ENCODE results near the gene YES1. TPM values are rescaled to one million over a fixed set of nuclear protein-coding genes. Genes with fewer than 3 reads are reported as not detected.

The YES1 gene
- total and polyA plus RNA-seq, 4 donors, result 12.5 to 57.6 (median 21.9) TPM

DNA sequence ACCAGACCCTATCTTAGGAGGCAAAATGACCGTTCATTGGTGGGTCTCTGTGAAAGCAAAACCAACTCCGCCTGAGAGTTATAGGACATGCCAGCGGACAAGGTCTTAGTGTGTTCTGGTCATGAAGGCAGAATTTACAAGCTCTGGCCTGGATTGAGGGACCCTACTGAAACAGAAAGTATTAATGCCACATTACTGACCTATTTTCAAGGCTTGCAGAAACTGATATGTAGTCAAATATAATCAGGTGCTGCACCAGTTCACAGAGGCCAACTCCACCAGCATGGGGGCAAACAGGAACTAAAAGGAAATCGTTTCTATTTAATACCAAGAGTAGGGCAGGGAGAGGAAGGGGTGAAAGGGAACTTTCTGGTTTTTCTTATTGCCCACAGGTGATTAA lies 134.9 kb downstream of the YES1 start:
- no peak overlapping the region for H3K4me3 ChIP-seq (ENCODE audit: low read depth in 1 of 3, low read length in 3 of 3)
- no peak for DNase-seq (ENCODE audit: low spot score)
- H3K9ac ChIP-seq (ENCODE audit: low read depth in 1 of 2, low read length in 2 of 2), result no peak overlapping the region

More for the DNA sequence above, 134.9 kb downstream of the YES1 start:
- peaks cover 10 to 76% (median 51%) of the 10 kb centered on the region in 4 donors for H3K36me3 ChIP-seq (ENCODE audit: control insufficient read depth in 4 of 4, insufficient read depth in 3 of 4, low read depth in 1 of 4, low read length in 3 of 4)
- TF ChIP-seq GABPA (IDR thresholded peaks at IDR 0.05 in 1 of 2, conservative IDR thresholded peaks at IDR 0.05 in 1 of 2) (no peak), YY1 (IDR thresholded peaks at IDR 0.05) (no peak), TAF1 (conservative IDR thresholded peaks at IDR 0.05) (no peak), FOXA2 (IDR thresholded peaks at IDR 0.05) (no peak), HNF4A (conservative IDR thresholded peaks at IDR 0.05) (no peak), RAD21 (IDR thresholded peaks at IDR 0.05) (no peak), JUND (IDR thresholded peaks at IDR 0.05) (no peak), FOXA1 (IDR thresholded peaks at IDR 0.05) (no peak), HNF4G (IDR thresholded peaks at IDR 0.05) (no peak), SP1 (IDR thresholded peaks at IDR 0.05) (no peak), RXRA (IDR thresholded peaks at IDR 0.05) (no peak), NR2F2 (IDR thresholded peaks at IDR 0.05) (no peak), EGR1 (IDR thresholded peaks at IDR 0.05; ENCODE audit: low read depth in 2 of 2) (no peak)
- TF ChIP-seq, protein P1, sequence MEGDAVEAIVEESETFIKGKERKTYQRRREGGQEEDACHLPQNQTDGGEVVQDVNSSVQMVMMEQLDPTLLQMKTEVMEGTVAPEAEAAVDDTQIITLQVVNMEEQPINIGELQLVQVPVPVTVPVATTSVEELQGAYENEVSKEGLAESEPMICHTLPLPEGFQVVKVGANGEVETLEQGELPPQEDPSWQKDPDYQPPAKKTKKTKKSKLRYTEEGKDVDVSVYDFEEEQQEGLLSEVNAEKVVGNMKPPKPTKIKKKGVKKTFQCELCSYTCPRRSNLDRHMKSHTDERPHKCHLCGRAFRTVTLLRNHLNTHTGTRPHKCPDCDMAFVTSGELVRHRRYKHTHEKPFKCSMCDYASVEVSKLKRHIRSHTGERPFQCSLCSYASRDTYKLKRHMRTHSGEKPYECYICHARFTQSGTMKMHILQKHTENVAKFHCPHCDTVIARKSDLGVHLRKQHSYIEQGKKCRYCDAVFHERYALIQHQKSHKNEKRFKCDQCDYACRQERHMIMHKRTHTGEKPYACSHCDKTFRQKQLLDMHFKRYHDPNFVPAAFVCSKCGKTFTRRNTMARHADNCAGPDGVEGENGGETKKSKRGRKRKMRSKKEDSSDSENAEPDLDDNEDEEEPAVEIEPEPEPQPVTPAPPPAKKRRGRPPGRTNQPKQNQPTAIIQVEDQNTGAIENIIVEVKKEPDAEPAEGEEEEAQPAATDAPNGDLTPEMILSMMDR (IDR thresholded peaks at IDR 0.05; ENCODE audit: low read depth, low read length, missing input control), result no peak
- TF ChIP-seq, protein P2, sequence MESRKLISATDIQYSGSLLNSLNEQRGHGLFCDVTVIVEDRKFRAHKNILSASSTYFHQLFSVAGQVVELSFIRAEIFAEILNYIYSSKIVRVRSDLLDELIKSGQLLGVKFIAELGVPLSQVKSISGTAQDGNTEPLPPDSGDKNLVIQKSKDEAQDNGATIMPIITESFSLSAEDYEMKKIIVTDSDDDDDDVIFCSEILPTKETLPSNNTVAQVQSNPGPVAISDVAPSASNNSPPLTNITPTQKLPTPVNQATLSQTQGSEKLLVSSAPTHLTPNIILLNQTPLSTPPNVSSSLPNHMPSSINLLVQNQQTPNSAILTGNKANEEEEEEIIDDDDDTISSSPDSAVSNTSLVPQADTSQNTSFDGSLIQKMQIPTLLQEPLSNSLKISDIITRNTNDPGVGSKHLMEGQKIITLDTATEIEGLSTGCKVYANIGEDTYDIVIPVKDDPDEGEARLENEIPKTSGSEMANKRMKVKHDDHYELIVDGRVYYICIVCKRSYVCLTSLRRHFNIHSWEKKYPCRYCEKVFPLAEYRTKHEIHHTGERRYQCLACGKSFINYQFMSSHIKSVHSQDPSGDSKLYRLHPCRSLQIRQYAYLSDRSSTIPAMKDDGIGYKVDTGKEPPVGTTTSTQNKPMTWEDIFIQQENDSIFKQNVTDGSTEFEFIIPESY (IDR thresholded peaks at IDR 0.05), result no peak
- TF ChIP-seq, protein P3, sequence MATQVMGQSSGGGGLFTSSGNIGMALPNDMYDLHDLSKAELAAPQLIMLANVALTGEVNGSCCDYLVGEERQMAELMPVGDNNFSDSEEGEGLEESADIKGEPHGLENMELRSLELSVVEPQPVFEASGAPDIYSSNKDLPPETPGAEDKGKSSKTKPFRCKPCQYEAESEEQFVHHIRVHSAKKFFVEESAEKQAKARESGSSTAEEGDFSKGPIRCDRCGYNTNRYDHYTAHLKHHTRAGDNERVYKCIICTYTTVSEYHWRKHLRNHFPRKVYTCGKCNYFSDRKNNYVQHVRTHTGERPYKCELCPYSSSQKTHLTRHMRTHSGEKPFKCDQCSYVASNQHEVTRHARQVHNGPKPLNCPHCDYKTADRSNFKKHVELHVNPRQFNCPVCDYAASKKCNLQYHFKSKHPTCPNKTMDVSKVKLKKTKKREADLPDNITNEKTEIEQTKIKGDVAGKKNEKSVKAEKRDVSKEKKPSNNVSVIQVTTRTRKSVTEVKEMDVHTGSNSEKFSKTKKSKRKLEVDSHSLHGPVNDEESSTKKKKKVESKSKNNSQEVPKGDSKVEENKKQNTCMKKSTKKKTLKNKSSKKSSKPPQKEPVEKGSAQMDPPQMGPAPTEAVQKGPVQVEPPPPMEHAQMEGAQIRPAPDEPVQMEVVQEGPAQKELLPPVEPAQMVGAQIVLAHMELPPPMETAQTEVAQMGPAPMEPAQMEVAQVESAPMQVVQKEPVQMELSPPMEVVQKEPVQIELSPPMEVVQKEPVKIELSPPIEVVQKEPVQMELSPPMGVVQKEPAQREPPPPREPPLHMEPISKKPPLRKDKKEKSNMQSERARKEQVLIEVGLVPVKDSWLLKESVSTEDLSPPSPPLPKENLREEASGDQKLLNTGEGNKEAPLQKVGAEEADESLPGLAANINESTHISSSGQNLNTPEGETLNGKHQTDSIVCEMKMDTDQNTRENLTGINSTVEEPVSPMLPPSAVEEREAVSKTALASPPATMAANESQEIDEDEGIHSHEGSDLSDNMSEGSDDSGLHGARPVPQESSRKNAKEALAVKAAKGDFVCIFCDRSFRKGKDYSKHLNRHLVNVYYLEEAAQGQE (IDR thresholded peaks at IDR 0.05), result no peak
- TF ChIP-seq, protein P4, sequence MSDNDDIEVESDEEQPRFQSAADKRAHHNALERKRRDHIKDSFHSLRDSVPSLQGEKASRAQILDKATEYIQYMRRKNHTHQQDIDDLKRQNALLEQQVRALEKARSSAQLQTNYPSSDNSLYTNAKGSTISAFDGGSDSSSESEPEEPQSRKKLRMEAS (IDR thresholded peaks at IDR 0.05), result no peak
- TF ChIP-seq, protein P5, sequence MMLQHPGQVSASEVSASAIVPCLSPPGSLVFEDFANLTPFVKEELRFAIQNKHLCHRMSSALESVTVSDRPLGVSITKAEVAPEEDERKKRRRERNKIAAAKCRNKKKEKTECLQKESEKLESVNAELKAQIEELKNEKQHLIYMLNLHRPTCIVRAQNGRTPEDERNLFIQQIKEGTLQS (IDR thresholded peaks at IDR 0.05), result no peak
- no peak overlapping the region for H3K27ac ChIP-seq (ENCODE audit: low read depth in 1 of 2, low read length in 2 of 2)
- no peaks in the 10 kb centered on the region for H3K9me3 ChIP-seq (ENCODE audit: control insufficient read depth in 4 of 4, low read length in 3 of 4)
- no peaks in the 10 kb centered on the region for H3K27me3 ChIP-seq (ENCODE audit: control insufficient read depth in 4 of 4, insufficient read depth in 4 of 4, low read length in 3 of 4)
- WGBS, result 87% methylated on average over 4 of the region's 4 CpGs
- no peaks in the 10 kb centered on the region for H3K4me1 ChIP-seq (ENCODE audit: control insufficient read depth in 4 of 4, insufficient read depth in 4 of 4, low read length in 3 of 4)

Measured in liver (tissue), 9 donors.